GM18505 (cell line): ENCODE data around the gene DGKA.
A peak's percentile ranks its signal among the peaks of the same experiment; 100 is the strongest.
"Not testable (repeated sequence)": the region's sequence is repeated elsewhere in the genome, so short reads cannot be mapped to it uniquely, and the experiment has no call there.

ENCODE experiments used
- ATAC-seq: cut with Tn5 transposase; IDR thresholded peaks from one replicate; pipeline ENCODE4 v1.9.1; 2021; ENCODE audit not compliant: unreplicated experiment
- POLR2A ChIP-seq: IDR thresholded peaks from 4 replicates; pipeline ENCODE4 v1.6.1; 2011; ENCODE audit warnings: borderline replicate concordance; ENCODE audit not compliant: insufficient read depth, insufficient read length; ENCODE audit errors: extremely low read depth

The DGKA gene

DNA sequence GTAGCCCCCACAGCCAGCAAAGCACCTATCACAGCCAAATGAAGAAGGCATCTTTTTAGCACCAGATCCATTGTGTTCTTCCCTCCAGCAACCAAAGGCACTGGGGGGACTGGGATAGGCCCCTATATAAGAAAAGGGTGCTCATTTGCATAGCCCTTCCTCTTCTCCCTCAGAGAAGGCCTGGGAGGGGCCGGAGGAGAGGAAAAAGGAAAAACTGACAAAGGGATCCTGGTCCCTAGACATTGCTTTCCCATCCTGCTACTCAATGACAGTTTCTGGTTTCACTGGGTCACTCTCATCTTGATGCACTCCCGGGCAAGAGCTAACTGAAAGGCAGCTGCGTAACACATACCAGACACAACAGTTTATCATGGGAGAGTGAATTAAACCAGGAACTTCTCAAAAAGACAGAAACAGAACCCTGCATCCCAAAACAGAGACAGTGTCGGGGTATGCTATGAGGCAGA, 35.0 kb downstream of the DGKA start, which contains the start of gene PMEL:
TSS of gene PMEL (minus strand) at position 102 of the 467 bp plus-strand sequence. CDS start at position 71, 31 bp downstream.
- no peak for TF ChIP-seq POLR2A
- no peak for ATAC-seq

DNA sequence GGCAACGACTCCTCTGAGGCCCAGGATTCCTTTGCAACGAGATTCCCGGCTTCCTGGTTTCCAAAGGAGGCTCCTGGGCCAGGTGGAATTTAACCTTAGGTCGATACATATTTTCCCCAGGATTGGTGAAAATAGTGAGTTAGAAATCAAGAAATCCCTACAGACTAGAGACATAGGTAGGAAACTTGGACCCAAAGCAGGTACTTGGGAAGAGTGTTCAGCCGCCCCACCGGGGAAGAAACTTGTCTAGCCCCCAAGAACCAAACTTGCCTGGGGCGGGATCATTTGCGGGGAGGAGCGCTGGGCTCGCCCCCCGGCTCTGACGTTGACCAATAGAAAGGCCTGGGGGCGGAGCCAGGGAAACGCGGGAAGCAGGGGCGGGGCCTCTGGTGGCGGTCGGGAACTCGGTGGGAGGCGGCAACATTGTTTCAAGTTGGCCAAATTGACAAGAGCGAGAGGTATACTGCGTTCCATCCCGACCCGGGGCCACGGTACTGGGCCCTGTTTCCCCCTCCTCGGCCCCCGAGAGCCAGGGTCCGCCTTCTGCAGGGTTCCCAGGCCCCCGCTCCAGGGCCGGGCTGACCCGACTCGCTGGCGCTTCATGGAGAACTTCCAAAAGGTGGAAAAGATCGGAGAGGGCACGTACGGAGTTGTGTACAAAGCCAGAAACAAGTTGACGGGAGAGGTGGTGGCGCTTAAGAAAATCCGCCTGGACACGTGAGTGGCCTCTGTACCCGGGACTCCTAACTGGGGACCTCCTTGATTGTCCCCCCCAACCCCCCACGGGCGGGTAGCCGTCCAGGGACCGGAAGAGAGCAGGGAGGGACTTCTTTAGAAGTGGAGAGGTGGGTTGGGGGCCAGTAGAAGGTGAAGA, 35.7 kb downstream of the DGKA start, which contains the start of gene CDK2:
TSS of gene CDK2 (plus strand) at position 423 of the 874 bp plus-strand sequence. CDS start at position 602, 179 bp downstream.
- peak; percentile 77 for TF ChIP-seq POLR2A
- peak; percentile 90 for ATAC-seq

DNA sequence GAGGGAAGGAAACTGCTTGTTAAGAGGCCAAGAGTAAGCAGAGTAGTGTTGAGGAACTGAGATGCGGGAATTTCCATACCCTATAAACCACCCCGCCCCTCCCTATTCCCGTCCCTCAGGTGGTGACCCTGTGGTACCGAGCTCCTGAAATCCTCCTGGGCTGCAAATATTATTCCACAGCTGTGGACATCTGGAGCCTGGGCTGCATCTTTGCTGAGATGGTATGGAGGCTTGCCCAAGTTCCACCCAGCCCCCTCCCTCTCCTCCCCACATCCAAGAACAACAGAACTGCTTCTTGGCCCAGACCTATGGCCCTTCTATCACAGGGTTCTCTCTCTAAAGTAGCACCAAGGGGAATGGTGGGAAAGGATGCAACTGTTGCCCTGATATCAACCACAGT, 38.4 kb downstream of the DGKA start:
- no peak for ATAC-seq
- TF ChIP-seq POLR2A = no peak

DNA sequence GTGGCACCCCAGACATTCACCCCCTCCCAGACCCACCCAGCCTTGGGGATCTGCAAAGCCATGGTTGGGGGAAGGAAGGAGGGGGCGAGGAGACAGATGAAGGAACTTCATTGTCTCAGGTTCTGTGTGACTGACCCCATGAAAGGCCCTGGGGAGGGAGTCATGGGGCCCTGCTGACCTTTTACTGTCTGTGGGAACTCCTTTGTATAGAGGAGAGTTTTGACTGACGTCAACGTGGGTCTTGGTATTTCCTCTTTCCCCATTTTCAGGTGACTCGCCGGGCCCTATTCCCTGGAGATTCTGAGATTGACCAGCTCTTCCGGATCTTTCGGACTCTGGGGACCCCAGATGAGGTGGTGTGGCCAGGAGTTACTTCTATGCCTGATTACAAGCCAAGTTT, 39.8 kb downstream of the DGKA start:
- ATAC-seq = no peak
- TF ChIP-seq POLR2A = no peak

DNA sequence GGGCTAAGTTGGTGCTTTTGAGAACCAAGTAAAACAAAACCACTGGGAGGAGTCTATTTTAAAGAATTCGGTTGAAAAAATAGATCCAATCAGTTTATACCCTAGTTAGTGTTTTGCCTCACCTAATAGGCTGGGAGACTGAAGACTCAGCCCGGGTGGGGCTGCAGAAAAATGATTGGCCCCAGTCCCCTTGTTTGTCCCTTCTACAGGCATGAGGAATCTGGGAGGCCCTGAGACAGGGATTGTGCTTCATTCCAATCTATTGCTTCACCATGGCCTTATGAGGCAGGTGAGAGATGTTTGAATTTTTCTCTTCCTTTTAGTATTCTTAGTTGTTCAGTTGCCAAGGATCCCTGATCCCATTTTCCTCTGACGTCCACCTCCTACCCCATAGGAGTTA, 41.1 kb downstream of the DGKA start:
- ATAC-seq = no peak
- no peak for TF ChIP-seq POLR2A

DNA sequence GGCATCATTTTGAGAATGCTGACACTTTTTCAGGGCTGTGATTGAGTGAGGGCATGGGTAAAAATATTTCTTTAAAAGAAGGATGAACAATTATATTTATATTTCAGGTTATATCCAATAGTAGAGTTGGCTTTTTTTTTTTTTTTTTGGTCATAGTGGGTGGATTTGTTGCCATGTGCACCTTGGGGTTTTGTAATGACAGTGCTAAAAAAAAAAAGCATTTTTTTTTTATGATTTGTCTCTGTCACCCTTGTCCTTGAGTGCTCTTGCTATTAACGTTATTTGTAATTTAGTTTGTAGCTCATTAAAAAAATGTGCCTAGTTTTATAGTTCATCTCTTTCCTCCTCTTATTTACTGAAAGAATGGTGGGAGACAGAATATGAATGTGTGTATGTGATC, 41.5 kb downstream of the DGKA start:
- ATAC-seq = no peak

DNA sequence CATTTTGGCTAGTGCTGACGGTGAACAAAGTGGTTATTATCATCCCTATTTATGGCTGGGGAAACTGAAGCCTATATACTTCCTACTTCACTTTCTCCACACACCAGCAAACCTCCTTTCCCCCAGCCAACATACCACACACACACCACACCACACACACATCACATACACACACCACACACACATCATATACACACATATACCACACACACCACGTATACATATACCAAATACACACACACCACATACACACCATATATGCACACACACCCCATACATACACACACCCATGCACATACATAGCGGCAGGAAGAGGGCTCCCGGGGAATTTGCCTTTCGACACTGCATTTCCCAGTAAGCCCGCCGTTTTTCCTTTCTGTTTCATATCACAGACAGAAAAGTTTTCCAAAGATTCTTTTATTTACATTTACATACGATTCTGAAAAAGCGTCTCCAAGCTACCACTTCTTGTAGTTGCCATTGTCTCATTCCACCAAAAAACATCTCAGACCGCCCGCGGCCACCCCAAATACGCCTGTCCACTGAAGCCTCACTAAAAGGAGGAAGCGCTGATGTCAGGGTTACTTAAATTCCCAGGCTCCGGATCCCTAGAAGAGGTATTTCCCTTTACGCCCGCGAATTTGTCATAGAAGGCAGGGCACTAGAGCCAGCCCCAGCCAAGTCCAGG, 42.1 kb downstream of the DGKA start:
- no peak for TF ChIP-seq POLR2A

More for the DNA sequence above, 41.5 kb downstream of the DGKA start:
- TF ChIP-seq POLR2A = no peak

DNA sequence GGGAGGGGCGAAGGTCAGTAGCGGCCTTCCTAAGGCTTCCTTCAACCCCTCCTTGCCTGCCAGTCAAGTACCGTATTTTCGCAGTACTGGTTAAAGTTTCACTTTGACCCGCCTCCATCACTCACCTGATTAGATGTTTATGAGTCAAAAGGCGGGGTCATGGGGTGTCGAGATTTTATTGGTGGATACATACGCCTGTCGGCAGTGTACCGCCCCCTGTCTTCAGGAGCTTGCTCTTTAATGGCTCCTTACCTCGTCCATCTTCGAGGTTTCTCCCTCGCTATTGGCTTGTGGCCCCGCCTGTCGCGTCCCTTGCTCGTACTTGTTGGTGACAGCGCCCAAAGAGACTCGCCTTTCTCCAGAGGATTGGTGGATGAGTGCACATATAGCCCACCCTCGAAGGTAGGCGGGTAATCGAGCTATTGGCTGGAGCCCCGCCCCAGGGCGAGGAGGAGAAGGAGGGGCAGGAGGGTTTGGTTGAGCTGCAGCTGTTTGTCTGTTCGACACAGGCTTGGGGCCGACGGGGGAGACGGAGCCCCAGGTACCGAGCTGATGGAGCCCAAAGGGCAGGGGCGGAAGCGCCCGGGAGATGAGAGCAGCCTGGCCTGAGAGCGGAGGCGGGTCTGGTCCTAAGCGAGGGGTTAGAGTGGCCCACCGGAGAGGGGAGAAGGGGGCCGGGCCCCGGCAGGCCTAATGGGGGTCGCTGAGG, 42.8 kb downstream of the DGKA start, which contains the start of gene RAB5B:
TSS of gene RAB5B (plus strand) at position 480 of the 709 bp plus-strand sequence. CDS start 12,883 bp downstream, outside the sequence.
- TF ChIP-seq POLR2A = peak; percentile 92
- peak; percentile 90 for ATAC-seq

More for the DNA sequence above, 42.1 kb downstream of the DGKA start:
- ATAC-seq = no peak

DNA sequence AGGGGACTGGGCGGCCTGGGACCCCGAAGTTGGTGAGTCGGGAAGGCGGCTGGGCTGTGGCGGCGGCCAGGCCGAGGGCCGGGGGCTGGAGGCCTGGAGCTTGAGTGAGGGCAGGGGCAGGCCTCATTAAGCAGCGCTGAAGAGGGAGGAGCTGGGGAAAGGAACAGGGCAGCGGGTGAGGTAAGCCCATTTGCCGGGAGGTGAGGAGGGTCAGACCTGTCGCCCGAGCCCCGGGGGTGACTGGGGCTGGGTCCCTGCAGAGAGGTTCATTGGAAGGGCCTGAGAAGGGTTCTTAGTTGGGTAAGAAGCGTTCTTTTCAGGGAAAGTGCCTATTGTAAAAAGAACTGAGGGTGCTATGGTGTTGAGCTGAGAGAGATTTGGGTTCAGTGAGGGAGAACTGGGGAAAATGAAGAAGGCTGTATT, 43.4 kb downstream of the DGKA start:
- peak; percentile 14 for ATAC-seq
- TF ChIP-seq POLR2A = no peak

DNA sequence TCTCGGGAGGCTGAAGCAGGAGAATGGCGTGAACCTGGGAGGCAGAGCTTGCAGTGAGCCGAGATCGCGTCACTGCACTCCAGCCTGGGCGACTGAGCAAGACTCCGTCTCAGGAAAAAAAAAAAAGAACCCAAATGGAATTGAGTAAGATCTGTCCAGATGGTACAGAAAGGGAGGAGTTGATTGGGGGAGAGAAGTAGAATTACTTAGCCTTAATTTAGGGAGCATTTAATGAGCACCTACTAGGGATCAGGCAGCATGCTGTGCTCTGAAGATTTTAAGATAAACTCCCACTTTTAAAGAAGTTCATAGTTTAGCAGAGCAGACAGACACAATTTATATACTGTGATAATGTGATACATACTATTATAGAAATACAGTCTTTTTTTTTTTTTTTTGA, 47.4 kb downstream of the DGKA start:
- no peak for ATAC-seq
- TF ChIP-seq POLR2A = no peak

DNA sequence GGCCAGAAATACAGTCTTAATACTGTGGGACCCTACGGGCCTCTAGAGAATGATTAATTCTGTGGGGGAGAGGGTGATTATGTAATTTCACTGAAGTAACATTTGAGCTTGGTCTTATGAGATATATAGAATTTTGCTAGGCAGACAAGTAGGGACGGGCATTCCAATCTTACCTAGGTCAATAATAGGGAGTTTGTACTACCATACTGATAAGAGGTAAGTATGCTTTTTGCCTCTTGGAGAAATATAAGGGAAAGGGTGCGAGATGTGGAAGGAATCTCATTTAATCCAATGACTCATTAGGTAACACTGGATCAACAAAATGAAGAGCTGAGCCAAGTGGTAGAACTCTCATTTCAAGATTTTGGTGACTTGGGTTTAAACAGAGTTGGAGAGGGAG, 48.1 kb downstream of the DGKA start:
- no peak for ATAC-seq
- no peak for TF ChIP-seq POLR2A

DNA sequence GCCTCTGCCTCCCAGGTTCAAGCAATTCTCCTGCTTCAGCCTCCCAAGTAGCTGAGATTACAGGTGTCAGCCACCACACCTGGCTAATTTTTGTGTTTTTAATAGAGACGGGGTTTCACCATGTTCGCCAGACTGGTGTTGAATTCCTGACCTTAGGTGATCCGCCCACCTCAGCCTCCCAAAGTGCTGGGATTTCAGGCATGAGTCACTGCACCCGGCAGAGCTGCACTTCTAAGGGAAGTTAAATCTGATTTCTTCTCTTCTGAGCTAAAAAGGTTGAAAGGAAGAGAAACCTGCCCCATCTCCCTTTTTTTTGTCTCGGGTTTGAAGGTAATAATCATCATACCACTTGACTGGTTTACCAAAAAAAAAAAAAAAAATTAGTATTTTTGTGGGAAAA, 50.9 kb downstream of the DGKA start:
- not testable (repeated sequence) for ATAC-seq

DNA sequence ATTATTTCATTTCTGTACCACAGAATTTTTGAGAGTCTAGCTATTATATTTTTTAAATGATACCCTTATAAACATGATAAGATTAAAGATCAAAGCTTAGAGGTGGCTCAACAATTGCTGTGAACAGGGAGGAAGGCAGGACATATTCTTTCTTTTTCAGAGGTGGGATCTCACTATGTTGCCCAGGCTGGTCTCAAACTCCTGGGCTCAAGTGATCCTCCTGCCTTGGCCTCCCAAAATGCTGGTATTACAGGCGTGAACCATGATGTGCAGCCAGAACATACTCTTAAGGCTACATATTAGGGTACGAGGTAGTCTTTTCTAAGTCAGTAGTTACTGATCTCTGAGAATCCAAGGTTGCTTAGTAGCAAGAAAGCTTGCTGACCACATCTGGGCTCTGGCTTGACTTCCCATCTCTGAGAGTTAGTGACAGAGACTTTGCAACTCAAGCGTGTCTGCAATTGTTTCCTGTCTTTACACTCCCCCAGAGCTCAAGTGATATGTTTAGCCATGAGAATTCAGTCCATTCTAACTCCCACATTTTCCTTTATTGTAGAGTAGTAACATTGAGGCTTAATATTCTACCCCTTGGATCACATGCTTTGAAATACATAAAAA, 51.5 kb downstream of the DGKA start:
- no peak for TF ChIP-seq POLR2A
- peak; percentile 86 for ATAC-seq

DNA sequence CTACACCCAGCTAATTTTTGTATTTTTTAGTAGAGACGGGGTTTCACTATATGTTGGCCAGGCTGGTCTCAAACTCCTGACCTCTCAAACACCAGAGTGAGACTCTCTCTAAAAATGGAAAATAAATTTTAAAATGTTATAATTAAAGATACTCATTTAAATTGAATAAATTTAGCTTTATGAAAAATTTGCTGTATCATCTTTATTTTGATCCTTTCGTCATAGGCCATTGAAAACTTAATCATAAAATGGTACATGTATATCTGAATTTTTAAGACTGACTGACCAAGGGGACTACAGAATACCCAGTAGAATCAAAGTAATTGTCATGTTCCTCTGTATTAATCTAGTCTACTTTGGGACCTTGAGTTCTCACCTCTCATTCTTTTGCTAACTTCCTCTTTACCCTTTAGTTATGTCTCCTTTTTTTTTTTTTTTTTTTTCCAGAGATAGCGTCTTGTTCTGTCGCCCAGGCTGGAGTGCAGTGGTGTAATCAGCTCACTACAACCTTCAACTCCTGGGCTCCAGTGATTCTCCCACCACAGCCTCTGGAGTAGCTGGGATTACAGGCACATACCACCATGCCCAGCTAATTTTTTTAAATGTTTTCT, 52.4 kb downstream of the DGKA start:
- no peak for TF ChIP-seq POLR2A
- ATAC-seq = no peak
